ENCODE results near the gene GINS3.

- TF ChIP-seq ZNF121 (CRISPR knock-in tag; IDR thresholded peaks at IDR 0.05), result no peak
- TF ChIP-seq CREB1 (CRISPR knock-in tag; IDR thresholded peaks at IDR 0.05), result no peak
- TF ChIP-seq ZNF532 (CRISPR knock-in tag; IDR thresholded peaks at IDR 0.05; ENCODE audit: borderline replicate concordance), result no peak
- no peak for TF ChIP-seq TCF7 (CRISPR knock-in tag; IDR thresholded peaks at IDR 0.05; ENCODE audit: low read depth)
These were observed 13.9 kb upstream of the GINS3 start for GRCh38 chr16:58378401-58378800.
